ENCODE measurements around the gene HK3.

DNA sequence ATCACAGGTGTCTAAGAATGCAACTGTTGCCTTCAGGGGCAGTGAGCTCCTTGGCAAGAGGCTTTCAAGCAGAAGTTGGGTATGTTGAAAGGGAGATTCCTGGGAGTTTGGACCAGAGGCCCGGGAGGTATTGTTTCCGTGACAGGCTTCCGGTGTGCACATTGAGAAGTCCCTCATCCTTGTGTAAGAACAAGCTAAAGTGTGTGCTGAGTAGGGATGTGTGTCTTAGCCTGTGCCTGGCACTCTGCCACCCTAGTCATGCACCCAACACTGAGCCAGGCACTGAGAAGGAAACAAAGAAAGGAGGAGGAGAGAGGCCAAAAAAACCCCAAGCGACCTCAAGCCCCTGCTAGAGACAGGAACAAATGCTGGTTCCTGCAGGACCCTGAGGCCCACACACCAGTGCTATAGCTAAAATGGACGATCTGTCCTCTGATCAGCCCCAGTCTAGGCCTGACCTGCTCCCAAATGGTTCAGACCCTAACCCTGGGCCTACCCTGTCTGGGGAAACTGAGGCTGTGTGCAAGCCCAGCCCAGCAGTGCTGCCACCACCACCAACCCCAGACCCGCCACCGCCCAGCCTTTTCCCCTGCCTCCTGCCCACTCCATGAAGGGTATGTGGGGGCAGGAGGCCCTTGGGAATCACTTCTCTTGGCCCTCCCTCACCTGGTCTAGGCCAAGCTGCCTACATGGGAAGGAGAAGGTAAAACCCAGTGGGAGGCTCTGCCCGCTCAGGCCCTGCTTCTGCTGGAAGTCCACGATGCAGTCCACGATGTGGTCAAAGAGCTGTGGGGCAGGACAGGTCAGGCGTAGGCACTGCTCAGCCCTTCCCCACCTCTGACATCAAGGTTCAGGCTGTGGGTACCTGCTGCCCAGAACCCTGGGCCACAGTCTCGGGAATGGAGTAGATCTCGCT, 12.6 kb downstream of the HK3 start:
- TF ChIP-seq, protein P1, sequence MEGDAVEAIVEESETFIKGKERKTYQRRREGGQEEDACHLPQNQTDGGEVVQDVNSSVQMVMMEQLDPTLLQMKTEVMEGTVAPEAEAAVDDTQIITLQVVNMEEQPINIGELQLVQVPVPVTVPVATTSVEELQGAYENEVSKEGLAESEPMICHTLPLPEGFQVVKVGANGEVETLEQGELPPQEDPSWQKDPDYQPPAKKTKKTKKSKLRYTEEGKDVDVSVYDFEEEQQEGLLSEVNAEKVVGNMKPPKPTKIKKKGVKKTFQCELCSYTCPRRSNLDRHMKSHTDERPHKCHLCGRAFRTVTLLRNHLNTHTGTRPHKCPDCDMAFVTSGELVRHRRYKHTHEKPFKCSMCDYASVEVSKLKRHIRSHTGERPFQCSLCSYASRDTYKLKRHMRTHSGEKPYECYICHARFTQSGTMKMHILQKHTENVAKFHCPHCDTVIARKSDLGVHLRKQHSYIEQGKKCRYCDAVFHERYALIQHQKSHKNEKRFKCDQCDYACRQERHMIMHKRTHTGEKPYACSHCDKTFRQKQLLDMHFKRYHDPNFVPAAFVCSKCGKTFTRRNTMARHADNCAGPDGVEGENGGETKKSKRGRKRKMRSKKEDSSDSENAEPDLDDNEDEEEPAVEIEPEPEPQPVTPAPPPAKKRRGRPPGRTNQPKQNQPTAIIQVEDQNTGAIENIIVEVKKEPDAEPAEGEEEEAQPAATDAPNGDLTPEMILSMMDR (IDR thresholded peaks at IDR 0.05; ENCODE audit: low read length), result no peak
- TF ChIP-seq EZH2 (optimal IDR thresholded peaks at IDR 0.05; ENCODE audit: low read depth, low read length), result no peak
- no peak for TF ChIP-seq EZH2phosphoT487 (IDR thresholded peaks at IDR 0.05; ENCODE audit: low read length)

All from MM.1S (cell line).